GM19395 (cell line): ENCODE measurements around the gene GAREM2.

ENCODE experiments used
- ATAC-seq: cut with Tn5 transposase; IDR thresholded peaks from one replicate; pipeline ENCODE4 v1.9.1; 2021; ENCODE audit warnings: mild to moderate bottlenecking, moderate library complexity; ENCODE audit not compliant: unreplicated experiment

GAREM2 gene

GRCh38 chr2:26185954-26186770, 13.3 kb downstream of the GAREM2 start:
- ATAC-seq = no peak

GRCh38 chr2:26187114-26187513, 14.2 kb downstream of the GAREM2 start:
- ATAC-seq = no peak

DNA sequence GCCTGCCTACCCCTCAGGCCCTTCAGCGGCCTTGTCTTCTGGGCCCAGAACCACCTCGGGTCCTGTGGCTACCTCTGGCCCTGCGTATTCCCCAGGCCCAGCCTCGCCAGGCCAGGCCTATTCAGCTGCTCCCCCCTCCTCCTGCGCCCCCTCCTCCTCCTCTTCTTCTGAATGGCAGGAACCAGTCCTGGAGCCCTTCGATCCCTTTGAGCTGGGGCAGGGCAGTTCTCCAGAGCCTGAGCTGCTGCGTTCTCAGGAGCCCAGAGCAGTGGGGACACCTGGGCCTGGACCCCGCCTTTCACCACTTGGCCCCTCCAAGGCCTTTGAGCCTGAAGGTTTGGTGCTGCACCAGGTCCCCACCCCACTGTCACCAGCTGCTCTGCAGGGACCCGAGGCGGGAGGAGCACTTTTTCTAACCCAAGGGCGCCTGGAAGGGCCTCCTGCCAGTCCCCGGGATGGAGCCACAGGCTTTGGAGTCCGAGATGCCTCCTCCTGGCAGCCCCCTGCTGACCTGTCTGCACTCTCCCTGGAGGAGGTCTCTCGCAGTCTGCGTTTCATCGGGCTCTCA, 14.7 kb downstream of the GAREM2 start:
- no peak for ATAC-seq

- no peak for ATAC-seq
Observed at GRCh38 chr2:26189123-26189522, 16.2 kb downstream of the GAREM2 start.

DNA sequence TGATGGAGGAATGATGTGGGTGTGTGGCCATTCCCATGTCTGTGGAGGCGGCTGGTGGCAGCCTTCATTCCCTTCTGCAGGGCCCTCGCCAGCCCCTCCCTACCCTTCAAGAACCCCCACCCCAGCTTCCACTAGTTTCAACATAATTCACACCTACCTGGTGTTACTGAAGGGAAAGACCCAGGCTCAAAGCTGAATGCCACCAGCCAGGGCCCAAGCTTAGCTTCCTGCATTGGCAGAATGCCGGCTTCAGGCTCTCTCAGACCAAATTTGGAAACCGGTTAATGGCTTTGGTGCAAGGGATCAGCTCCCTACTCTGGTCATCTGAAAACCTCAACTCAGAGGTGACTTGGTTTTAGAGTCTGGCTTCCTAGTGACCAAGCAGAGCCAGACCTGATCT, 16.9 kb downstream of the GAREM2 start:
- no peak for ATAC-seq

DNA sequence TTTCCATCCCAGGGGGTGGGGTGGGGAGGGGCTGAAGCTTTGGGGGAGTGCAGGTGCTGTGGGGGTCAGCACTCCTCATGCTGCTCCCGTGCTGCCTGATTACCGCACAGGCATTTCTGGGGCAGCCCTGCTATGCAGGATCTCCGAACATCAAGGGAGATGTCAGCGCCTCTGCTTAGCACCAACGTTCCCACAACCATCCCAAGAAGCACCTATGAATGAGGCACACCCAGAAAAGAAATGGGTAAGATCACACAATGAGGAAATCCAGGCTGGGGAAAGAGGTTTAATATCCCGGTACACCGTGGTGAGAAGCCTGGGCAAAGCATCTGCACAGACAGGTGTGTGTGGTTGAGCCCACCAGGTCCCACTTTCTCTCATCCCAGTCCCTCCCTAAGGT, 17.5 kb downstream of the GAREM2 start:
- no peak for ATAC-seq

GRCh38 chr2:26191316-26192159, 18.6 kb downstream of the GAREM2 start:
- ATAC-seq = no peak

DNA sequence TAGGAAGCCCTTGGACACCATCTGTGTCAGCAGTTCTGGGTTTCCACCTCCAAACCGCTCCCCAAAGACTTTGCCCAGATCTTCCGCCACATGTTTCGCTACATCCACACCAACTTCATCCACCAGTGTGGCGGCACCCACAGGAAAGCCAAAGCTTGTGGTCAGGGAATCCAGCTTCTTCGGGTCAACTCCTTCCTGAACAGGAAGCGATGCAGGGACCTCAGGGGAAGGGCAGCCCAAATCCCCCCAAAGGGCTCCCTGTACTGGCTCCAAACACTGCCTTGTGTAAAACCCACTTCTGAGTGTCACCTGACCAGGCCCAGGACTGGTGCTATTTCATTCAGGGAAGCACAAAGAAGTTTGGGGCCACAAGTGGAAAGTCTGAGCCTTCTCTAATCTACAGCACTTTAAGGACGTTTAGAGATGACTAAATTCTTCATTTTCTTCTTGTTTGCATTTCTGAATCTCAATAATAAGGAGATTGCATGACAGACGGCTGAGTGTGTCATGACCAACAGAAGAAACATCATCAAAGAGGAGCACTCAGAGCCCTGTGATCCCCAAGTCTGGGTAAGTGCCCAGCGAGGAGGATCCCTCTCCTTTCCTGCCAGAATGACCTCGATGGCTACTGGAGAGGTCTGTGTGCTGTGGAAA, 20.8 kb downstream of the GAREM2 start:
- ATAC-seq = no peak

DNA sequence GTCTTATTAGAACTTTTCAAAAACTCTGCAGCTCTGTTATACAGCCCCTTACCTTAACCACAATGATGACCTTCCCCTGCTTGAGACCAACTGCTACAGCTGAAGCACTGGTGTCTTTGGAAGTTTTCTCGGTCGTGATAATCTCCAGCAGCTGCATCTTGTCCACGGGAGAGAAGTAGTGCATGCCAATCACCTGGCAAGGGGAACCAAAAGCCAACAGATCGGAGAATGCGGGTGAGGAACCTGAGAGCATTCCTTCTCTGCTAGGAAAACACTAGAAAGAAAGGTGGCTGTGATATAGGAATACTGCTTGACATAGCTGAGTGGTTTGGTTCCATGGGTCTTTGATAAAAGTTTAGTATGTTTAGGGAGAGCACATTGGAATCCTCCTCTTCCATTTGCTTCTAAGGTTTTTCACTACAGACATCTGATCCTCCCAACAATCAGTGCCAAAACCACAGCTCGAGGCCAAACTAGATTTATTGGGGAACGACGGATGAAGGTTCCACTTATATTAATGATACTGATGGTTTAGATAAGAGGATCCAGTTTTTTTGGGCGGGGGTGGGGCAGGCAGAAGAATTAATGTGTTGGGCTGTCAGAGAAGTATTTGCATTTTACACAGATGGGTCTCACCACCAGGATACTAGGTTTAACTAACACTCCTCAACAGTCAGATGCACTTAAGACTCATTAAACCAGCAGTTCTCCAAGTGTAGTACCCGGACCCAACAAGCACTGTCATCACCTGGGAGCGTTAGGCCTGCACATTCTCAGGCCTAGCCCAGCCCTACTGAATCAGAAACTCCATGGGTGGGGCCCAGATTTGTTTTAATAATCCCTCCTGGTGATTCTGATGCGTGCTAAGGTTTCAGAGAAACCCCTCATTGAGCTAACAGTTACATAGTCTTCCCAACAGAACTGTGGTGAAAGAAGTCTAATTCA, 22.4 kb downstream of the GAREM2 start:
- no peak for ATAC-seq

- no peak for ATAC-seq
Observed at GRCh38 chr2:26196683-26197418, 24.0 kb downstream of the GAREM2 start.

GRCh38 chr2:26197516-26197915, 24.6 kb downstream of the GAREM2 start:
- no peak for ATAC-seq

GRCh38 chr2:26202981-26203490, 30.1 kb downstream of the GAREM2 start:
- no peak for ATAC-seq

- no peak for ATAC-seq
Observed at GRCh38 chr2:26203906-26204305, 31.0 kb downstream of the GAREM2 start.

DNA sequence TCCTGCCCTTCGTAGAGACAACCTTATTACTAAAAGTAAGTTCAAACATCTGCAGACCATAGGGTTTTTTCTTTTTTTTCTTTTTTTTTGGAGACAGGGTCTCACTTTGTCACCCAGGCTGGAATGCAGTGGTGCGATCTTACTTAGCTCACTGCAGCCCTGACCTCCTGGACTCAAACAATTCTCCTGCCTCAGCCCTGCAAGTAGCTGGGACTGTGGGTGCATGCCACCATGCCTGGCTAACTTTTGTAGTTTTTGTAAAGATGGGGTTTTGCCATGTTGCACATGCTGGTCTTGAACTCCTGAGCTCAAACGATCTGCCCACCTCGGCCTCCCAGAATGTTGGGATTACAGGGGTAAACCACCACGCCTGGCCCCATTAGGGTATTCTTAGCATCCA, 39.1 kb downstream of the GAREM2 start:
- ATAC-seq = no peak

DNA sequence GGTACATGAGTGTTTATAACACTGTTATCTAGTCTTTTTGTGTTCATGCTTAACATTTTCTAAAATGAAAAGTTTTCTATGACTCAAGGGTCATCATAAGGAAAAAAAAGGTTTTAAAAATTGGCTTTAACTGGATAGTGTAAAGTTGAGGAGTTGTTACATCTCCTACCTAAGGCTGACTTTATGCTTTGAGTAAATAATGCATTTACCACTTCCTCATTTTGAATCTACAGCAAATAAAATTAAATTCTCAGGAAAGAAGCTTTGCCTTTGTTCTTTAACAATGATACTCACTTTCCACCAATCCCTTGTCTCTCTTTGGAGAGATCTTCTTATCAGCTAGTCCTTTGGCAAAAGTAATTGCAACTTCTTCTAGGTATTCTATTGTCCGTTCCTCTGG, 41.9 kb downstream of the GAREM2 start:
- ATAC-seq = no peak

GRCh38 chr2:26215833-26216232, 42.9 kb downstream of the GAREM2 start:
- no peak for ATAC-seq

DNA sequence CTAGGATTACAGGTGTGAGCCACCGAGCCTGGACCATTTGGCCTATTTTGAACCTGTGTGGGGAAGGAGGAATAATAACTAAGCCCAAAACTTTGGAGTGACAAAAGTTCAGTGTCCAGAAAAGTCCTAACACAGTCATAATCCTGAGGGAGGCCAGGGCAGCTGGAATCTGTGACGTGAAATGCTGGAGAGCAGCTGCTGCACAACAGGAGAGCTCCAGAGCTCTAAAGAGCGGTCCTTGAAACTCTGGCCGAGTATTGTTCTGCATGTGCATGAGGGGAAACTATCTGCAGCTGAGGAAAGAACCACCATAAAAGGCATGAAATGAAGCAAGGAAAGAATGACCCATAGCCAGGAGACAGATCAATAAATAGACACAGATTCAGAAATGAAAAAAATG, 43.7 kb downstream of the GAREM2 start:
- ATAC-seq = no peak

GRCh38 chr2:26217720-26218119, 44.8 kb downstream of the GAREM2 start:
- ATAC-seq = no peak

- no peak for ATAC-seq
Observed at GRCh38 chr2:26223018-26223417, 50.1 kb downstream of the GAREM2 start.
